Kidney glomerular epithelial cell (primary cell): ENCODE measurements around the gene DFFB.
"Not testable (repeated sequence)": the region's sequence is repeated elsewhere in the genome, so short reads cannot be mapped to it uniquely, and the experiment has no call there.

Experiments used
- DNase-seq: peaks from one replicate; lab custom pipeline; 2025; lab: John Stamatoyannopoulos, UW

DFFB gene

DNA sequence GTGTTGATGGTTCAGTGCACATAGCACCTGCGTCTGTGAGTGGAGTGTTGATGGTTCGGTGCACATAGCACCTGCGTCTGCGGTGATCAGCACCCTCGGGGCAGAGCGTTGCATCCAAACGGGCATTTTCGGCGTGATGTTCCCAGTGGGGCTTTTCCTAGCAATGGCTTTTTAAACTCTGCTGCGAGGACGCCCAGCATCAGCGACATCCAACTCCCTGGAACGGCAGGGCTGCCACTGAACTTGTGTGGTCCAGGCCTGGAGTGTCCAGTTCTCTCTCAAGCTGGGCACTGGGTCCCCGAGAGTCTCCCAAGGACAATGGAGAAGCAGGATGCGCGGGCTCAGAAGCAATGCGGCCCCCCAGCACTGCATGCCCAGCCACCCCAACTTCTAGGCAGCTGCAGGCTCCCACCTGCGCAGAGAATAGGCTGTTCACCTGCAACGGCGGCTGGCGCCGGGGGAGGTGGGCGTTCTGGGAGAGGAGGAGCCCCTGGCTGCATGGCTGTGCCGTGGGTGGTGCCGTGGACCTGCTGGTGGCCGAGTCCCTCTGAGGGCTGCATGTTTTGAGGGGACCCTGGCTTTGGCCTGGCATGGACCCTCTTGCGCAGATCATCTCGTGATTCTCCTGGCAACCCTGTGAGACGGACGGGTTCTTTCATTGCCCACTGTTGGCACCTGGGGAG is 52.9 kb downstream of the DFFB start:
- no peak for DNase-seq

DNA sequence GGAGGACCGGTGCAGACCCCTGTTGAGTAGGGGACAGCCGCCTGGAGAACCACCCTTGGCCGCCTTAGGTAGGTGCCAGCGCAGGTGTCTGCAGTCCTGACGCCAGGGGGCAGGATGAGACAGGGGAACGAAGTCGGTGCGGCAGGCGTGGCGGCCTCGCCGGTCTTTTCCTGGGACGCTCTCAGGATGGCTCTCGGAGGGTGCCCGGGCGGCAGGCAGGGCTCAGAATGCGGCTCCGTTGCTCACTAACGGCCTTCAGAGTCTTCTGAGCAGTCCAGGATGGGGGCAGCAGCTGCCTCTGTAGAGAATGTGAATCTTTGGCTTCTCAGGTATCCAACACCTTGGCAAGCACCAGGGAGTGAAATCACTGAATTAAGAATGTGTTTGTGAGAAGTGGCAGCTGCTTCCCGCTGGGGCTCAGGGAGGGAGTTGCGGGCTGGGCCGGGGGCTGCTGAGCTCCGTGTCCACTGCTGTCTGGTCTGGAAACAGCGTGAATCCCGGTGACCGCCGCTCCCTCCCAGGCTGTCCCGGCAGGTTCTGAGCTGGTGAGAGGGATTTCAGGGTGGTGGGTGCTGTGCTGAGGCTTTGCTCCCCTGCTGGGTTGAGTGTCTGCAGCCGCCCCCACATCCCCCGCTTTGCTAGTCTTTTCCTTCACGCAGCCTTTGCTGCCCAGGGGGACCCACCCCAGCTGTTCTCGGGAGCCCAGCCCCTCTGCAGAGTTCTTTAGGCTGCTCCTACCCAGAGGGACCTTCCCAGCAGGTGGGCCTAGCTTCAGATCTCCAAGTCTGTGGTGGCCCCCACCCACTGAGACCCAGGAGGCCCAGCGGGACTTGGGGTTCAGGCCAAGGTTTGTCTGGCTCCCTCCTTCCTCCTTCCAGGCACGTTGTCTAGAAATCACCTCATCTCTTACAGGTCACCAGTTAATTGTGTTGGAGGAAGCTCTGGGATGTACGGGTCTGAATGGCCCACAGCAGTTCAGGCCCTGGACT is 53.9 kb downstream of the DFFB start:
- DNase-seq, result peak; percentile 50

DNA sequence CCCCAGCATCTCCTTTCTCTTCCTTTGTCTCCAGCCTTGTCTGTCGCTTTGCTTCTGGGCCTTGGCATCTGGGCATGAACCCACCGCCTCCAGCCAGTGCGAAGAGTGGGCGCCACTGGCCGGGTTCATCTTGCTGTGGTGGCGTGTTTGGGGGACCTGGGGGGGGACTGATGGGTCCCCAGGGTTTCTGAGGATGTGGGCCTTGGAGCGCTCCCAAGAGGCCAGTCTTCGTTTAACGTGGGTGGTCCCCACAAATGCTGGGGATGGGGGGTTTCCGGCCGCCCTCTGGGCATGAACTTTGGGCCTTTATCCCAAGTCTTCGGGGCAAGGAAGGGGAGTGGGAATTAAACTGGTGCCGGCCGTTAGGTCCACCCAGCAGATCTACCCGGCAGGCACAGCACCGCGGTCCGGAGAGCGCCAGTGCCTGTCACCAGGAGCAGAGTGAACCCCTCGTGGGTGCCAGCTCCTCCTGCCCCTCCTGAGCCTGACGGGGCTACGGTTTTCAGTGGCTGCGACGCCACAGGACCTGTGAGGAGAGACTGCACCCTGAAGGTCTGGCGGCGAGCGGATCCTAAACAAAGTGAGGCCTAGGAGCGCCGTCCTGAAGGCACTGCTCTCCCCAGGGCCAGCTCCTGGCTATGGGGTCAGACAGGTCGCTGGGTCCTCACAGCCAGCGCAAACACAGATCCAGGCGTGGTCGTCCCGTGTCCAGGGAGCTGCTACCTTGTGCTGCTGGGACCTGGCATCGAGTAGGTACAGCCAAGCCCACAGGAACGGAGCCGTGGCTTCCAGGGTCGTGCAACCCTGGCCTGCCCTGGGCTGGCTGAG is 54.9 kb downstream of the DFFB start:
- DNase-seq, result no peak

DNA sequence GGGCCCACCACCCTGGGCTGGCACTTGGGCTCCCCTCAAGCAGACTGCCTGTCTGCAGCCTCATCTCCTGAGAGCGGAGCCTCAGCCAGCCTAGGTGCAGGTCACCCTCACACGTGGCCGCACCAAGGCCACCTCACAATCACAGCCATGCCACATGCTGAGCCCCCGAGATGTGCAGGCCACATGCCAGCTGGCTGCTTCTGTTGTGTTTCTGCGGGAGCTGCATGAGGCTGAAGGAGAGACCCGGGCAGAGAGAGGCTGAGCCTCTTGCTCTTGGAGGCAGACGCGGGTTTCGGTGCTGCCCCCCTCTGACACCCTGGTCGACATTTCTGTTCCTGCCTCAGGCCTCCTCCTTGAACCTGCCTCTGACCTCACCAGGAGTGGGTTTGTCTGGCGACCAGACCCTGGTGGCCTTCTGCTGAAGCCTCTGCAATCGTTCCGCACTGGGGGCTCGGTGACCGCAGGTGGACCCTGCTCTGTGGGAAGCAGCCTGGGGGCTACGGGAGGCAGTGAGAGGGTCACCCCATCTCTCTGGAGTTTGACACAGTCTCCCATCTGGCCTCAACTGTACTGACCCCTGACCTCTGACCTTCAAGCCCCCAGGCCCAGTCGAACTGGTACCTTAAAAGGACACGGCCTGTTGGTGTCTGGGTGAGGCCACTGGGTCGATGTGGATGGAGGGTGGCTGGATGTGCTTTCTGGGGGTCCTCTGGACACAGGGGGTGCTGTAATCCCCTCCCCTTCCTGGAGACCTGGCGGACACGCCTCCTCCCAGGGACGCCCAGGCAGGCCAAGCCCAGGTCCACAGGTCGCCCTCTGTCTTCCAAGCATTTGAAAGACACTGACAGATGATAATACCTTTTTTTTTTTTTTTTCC is 55.8 kb downstream of the DFFB start:
- DNase-seq, result no peak

DNA sequence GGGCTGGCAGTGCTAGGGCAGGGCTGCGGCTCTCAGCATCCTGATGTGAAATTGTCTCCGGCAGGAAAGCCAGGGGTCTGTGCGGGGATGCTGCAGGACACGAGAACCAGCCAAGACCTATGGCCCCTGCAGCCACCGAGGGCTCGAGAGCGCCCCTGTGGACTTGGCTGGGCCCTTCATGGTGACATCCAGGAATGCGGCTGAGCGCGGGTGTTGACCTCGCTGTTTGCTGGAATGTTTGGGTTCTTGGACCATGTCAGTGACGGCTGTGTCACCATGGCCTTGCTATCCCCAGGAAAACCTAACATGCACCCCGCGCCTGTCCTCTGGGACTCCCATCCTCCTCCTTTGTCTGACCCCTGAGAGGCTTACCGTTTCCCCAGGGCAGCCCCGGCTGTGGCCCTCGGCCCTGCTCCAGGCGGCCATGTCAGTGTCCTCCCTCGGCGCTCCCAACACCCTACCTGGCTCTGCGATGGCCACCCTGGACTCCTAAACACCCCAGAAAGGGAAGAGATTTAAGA is 57.1 kb downstream of the DFFB start:
- DNase-seq, result no peak

DNA sequence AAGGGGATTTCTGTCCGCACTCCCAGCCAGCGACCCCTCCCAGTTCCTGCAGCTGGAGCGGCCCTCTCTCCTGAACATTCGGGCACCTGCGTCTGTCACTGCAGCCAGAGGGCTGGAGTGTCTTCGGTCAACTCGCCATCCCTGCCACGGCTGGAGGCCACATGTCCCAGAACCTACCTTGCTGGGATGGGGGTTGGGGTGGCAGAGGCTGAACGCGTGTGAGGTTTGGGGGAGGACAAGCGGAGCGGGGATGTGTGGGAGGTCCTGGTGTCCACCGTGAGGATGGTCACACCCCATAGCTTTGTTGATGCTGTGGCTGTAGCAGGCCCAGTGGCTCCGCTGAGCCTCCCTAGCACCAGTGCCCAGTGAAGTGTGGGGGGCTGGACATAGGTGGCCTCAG is 57.6 kb downstream of the DFFB start:
- DNase-seq, result no peak

DNA sequence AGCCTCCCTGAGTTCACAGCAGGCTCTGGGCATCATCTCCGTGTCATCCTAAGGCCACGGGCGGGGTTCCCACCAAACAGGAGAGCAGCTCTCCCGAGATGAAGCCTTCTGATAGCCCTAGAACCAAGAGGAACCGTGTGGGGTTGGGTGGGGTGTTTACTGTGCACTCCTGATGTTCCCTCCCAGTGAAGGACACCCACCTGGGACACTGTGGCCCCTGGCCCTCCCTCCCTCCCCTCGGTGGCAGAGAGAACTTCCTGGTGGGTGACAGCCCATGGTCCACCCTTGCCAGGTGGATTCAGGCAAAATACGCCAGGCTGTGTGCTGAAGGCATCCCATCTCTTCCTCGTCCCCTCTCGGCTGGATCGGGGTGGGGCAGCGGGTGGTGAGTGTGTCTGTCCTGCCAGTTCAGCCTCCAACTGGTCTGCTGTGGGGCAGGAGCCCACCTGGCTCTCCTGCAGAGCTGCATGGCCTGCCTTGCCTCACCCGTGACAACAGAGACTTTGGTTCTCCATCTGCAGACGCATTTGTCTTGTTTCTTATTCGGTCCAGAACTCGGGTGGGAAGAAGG is 58.4 kb downstream of the DFFB start:
- no peak for DNase-seq

DNA sequence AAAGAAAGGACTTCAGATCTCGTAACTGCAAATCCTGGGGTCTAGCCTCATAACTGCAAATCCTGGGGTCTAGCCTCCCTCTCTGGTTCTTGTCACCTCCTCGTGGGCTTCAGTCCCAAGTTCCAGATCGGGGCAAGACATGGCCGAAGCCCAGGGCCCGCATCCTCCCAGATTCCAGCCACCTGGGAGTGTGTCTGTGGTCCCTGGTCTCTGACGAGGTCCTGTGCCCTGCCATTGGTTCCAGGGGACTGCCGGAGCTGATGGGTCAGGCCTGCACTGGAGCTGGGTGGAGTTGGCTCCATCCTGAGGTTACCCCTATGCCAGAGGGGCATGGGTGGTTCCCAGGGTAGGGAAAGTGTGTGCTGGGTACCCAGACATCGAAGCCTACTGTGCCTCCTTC is 60.5 kb downstream of the DFFB start:
- no peak for DNase-seq

DNA sequence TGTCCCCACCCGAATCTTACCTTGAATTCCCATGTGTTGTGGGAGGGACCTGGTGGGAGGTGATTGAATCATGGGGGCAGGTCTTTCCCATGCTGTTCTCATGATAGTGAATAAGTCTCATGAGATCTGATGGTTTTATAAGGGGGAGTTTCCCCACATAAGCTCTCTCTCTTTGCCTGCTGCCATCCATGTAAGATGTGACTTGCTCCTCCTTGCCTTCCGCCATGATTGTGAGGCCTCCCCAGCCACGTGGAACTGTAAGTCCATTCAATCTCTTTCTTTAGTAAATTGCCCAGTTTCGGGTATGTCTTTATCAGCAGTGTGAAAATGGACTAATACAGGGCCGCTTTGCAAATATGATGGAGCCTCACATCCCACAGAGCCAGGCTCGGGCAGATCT is 61.1 kb downstream of the DFFB start:
- DNase-seq, result not testable (repeated sequence)

DNA sequence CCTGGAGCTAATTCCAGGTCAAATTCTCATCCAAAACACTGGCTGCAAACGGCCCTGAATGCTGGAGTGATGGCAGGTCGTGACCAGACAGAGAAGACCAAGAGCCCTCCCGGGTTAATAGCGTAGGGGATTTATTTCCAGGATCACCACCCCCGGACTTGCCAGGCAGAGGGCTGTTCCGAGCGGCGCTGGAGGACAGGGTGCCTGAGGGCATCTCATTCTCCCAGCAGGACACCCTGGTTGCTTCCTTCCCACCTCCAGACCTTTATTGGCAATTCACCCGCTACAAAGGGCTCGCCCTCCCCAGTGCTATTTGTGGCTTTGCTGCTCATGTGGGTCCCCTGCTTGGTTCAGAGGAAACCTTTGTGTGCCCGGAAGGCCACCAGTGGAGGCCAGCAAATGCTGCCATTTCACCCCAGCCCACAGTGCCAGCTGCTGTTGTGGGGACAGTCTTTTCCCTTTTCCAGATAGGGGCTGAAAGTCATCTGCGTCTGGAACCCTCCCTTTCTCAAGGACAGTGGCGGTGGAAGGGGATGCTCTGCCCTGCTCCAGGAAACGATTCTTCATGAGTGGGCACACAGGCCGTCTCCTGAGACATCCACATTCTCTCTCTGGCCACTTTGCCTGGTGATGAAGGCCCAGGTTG is 61.8 kb downstream of the DFFB start:
- no peak for DNase-seq

DNA sequence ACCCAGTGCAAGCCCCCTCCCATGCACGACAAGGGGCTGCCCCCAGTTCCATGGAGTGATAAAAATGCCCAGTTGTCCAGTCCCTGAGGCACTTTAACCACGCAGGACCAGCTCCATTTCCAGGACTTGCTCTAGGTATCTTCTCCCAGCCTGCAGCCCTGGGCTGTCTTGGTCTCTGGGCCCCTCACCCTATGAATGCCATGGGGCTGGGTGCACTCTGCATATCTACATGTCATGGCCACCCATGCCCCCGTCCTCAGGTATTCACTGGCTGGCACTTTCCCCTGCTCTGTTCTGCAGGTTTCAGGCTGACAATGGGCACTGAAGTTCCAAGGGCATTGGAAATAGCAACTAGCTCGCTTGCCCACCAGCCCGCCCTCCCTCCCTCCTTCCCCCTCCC is 62.4 kb downstream of the DFFB start:
- DNase-seq, result no peak

DNA sequence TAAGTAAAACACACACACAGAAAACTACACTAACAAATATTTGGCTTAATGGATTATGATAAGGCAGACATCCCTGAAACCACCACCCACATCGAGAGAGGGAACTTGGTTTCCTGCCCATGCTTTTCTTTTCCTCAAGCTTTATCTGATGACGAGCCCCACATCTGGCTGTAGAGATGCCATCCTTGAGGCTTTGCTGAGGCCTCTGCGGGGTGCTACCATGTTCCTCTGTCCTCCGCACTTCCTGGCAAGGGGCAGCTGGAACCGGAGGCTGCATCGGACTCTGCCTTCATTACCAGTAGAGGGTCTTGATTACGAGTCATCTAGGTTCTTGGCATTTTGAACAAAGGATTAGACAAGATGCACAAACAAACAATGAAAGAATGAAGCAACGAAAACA is 64.5 kb downstream of the DFFB start:
- no peak for DNase-seq

DNA sequence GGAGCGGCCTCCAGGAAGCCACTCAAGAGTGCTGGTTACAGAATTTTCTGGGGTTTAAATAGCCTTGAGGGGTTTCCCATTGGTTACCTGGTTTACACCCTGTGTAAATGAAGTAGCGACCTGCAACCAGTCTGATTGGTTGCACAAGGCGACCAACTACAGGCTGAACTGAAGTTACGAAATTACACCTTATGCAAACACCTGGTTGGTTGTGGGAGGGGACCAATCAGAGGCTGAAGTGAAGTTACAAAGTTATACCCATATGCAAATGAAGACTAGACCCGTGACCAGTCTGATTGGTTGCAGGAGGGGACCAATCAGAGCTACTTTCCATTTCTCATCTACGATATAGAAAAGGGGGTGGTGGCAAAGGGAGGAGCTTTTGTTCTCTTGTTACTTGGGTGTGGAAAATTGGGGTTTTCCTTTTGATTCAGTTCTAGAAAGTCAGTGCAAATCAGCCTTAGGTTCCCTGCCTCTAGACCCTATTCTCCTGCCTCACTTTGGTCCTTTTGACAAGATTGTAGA is 65.0 kb downstream of the DFFB start:
- no peak for DNase-seq

DNA sequence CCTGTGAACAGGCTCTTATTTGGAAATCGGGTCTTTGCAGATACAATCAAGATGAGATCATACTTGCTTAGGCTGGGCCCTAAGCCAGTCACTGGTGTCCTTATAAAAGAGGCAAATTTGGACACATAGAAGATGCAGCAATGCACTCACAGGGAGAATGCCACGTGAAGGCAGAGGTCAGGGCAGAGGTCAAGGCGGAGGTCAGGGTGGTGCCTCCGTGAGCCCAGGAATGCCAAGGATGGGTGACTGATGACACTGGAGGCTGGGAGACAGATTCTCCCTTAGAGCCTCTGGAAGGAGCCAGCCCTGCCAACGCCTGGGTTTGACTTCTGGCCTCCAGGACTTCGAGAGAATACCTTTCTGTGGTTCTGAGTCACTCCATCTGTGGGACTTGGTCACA is 65.6 kb downstream of the DFFB start:
- DNase-seq, result no peak

DNA sequence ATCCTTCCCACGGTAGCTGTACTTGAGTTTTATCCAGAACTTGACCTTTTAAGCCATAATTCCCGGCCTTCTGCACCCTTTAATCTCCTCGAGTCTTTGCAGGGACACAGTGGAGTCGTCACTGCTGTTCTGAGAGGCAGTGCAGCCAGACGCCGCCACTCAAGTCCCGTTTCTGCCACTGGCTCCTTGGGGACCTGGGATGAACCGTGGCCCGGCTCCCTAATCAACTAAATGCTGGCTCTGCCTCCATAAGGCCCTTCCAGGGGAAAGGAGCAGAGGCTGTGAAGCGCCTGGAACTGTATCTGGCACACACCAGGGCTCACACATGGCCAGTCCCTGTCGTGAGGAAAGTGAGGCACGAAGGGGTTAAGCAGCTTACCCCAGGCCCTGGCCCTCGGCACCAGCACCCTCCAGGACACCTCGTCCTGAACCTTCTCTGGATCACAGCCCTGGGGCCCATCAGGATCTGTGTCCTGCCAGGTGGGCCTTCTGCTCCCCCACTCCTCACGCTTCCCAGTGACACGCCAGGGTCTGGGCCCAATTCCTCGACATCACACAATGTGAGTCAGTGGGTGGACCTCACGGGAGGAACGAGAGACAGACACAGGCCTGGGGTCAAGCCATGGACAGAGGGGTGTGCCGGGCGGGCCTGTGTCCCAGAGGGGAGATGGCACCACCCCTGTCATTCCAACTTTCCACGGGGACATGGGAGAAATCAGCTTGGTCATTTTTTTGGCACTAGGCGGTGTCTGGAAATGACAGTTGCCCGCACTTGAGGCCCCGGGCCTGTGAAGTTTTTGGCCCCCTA is 66.3 kb downstream of the DFFB start:
- DNase-seq, result no peak

DNA sequence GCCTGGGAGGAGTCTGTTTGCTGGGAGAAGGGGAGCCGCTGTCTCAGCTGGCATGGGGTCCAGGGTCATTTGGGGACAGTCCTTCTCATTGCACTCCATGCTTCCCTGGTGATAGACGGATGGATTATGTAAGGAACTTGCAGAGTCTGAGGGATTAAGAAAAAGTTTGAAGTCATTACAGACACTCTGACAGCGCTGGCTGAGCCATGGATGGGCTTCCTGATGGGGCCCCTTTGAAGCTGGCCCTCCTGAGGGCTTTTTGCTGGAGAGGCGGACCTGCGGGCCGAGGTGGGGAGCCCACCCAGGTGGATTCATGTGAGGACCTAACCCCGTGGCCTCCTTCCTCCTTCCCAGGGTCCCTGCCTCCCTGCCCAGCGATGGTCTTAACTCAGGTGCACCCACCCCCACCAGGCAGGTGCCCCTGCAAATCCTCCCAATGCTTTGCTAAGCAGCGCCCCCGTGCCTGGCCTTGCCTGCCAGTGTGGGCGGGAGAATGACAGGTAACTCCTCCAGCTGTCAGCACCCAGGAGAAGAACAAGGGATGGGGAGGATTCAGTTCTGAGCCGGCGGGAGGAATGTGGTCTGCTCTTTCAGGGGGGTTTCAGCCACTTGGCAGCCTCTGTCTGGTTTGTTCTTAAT is 67.0 kb downstream of the DFFB start:
- DNase-seq, result no peak

DNA sequence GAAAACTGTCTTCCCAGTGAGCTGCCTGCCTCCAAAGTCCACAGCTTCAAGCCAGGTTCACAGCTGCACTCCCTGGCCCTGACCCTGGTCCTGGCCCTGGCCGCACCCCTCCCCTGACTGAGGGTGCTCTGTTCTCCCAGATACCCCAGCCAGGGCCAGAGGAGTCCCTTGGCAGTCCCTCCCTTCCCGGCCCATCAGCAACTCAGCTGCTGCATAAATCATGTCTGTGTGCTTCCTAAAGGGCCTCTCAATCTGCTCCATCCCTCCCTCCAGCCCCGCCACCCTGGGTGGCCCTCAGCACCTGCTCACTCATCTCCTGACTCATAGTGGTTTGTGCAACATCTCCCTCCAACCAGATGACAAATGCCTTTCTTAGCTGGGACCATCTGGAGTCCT is 67.5 kb downstream of the DFFB start:
- no peak for DNase-seq

DNA sequence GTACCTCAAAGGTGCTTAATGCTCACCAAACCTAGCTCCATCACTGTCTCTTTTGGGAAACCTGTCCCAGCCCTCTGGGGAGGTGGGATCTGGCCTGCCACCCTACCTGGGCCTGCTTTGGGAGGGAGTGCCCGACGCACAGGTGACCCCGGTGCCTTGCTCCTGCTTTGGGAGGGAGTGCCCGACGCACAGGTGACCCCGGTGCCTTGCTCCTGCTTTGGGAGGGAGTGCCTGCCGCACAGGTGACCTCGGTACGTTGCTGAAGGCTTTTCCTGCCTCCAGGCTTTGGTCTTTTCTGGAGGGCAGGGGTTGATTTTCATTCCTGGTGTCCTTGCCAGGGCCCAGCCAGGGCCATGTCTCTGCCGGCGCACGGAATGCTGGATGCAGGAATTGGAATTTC is 68.0 kb downstream of the DFFB start:
- no peak for DNase-seq

DNA sequence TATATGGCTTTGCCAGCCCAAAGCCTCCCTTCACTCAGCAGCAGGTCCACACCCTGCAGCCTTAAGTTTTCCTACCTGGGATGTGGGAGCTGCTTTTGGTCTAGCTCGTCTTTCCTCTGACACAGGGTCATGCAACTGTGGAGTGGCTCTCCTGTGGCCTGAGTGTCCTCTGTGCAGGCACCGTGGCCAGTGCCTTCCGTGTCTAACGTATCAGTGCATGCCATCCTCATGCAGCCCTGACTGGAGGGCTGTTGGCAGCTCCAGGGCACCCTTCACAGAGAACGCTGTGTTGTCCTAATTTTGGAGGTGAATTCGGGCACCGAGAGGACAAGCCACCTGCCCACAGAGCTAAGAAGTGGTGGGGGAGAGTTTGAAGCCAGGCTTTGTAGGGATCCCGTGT is 68.5 kb downstream of the DFFB start:
- no peak for DNase-seq
